ENCODE data around the gene OSCAR.

DNA sequence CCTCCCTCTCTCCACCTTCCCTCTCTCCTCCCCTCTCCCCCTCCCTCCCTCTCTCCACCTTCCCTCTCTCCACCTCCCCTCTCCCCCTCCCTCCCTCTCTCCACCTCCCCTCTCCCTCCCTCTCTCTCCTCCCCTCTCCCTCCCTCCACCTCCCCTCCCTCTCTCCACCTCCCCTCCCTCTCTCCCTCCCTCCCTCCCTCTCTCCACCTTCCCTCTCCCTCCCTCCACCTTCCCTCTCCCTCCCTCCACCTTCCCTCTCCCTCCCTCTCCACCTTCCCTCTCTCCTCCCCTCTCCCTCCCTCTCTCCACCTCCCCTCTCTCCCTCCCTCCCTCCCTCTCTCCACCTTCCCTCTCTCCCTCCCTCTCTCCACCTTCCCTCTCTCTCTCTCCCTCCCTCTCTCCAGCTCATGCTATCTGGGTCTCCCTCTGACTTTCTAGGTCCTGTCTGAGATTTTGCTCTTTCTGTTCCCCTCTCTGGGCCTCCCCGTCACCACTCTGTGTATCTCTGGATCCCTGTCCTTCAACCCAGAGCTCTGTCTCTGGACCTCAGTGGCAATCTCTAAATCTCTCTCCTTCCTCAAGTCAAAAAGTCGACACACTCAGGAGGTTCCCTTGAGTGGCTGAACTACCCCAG, 33.5 kb upstream of the OSCAR start:
- TF ChIP-seq, protein P1, sequence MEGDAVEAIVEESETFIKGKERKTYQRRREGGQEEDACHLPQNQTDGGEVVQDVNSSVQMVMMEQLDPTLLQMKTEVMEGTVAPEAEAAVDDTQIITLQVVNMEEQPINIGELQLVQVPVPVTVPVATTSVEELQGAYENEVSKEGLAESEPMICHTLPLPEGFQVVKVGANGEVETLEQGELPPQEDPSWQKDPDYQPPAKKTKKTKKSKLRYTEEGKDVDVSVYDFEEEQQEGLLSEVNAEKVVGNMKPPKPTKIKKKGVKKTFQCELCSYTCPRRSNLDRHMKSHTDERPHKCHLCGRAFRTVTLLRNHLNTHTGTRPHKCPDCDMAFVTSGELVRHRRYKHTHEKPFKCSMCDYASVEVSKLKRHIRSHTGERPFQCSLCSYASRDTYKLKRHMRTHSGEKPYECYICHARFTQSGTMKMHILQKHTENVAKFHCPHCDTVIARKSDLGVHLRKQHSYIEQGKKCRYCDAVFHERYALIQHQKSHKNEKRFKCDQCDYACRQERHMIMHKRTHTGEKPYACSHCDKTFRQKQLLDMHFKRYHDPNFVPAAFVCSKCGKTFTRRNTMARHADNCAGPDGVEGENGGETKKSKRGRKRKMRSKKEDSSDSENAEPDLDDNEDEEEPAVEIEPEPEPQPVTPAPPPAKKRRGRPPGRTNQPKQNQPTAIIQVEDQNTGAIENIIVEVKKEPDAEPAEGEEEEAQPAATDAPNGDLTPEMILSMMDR (conservative IDR thresholded peaks at IDR 0.05), result no peak
- TF ChIP-seq ZFX (IDR thresholded peaks at IDR 0.05), result no peak
